Ishikawa (cell line): ENCODE data around the gene MRM3.

Experiments
- CEBPB ChIP-seq: IDR thresholded peaks from 2 replicates; pipeline ENCODE4 v1.6.1; 2012
- CREB1 ChIP-seq: IDR thresholded peaks from 2 replicates; pipeline ENCODE4 v1.6.1; 2012; ENCODE audit warnings: low read depth
- EGR1 ChIP-seq: IDR thresholded peaks from 2 replicates; pipeline ENCODE4 v1.6.1; 2012
- EP300 ChIP-seq: IDR thresholded peaks from 2 replicates; pipeline ENCODE4 v1.6.1; 2012; ENCODE audit warnings: borderline replicate concordance
- TAF1 ChIP-seq: IDR thresholded peaks from 2 replicates; pipeline ENCODE4 v1.6.1; 2012; ENCODE audit warnings: low read depth, mild to moderate bottlenecking
- YY1 ChIP-seq: IDR thresholded peaks from 2 replicates; pipeline ENCODE4 v1.6.1; 2012; ENCODE audit warnings: low read depth
- TF ChIP-seq, protein P1 (sequence below): IDR thresholded peaks from 2 replicates; pipeline ENCODE4 v1.6.1; 2012; ENCODE audit warnings: low read depth, mild to moderate bottlenecking
- TF ChIP-seq, protein P2 (sequence below): IDR thresholded peaks from 2 replicates; pipeline ENCODE4 v1.6.1; 2012

GRCh38 chr17:795276-795675 is 13.1 kb downstream of the MRM3 start:
- TF ChIP-seq CEBPB, result no peak
- TF ChIP-seq, protein P1, sequence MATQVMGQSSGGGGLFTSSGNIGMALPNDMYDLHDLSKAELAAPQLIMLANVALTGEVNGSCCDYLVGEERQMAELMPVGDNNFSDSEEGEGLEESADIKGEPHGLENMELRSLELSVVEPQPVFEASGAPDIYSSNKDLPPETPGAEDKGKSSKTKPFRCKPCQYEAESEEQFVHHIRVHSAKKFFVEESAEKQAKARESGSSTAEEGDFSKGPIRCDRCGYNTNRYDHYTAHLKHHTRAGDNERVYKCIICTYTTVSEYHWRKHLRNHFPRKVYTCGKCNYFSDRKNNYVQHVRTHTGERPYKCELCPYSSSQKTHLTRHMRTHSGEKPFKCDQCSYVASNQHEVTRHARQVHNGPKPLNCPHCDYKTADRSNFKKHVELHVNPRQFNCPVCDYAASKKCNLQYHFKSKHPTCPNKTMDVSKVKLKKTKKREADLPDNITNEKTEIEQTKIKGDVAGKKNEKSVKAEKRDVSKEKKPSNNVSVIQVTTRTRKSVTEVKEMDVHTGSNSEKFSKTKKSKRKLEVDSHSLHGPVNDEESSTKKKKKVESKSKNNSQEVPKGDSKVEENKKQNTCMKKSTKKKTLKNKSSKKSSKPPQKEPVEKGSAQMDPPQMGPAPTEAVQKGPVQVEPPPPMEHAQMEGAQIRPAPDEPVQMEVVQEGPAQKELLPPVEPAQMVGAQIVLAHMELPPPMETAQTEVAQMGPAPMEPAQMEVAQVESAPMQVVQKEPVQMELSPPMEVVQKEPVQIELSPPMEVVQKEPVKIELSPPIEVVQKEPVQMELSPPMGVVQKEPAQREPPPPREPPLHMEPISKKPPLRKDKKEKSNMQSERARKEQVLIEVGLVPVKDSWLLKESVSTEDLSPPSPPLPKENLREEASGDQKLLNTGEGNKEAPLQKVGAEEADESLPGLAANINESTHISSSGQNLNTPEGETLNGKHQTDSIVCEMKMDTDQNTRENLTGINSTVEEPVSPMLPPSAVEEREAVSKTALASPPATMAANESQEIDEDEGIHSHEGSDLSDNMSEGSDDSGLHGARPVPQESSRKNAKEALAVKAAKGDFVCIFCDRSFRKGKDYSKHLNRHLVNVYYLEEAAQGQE, result no peak
- no peak for TF ChIP-seq EGR1
- TF ChIP-seq EP300, result no peak
- no peak for TF ChIP-seq CREB1
- no peak for TF ChIP-seq YY1
- TF ChIP-seq TAF1, result no peak
- TF ChIP-seq, protein P2, sequence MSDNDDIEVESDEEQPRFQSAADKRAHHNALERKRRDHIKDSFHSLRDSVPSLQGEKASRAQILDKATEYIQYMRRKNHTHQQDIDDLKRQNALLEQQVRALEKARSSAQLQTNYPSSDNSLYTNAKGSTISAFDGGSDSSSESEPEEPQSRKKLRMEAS, result no peak
